ENCODE data around the gene PRKCD.

GRCh38 chr3:53163444-53164387 lies 2.7 kb downstream of the PRKCD start:
- TF ChIP-seq POLR2A (IDR thresholded peaks at IDR 0.05) (no peak), CTCF (IDR thresholded peaks at IDR 0.05) (no peak)
